GM12878 (cell line): ENCODE measurements around the gene TDRD9. TPM values are rescaled to one million over a fixed set of nuclear protein-coding genes. Genes with fewer than 3 reads are reported as not detected.

Experiments
- ATAC-seq: fragments of 200-7000 bp; cut with Tn5 transposase; 3 replicates; pipeline ENCODE4 v1.9.1; 2020; ENCODE audit warnings: mild to moderate bottlenecking, moderate library complexity
- BruUV-seq: library from RNA; stranded (reverse); fragments of 400-500 nt; replicated peaks from 2 replicates; lab custom pipeline; 2021; lab: Mats Ljungman, UMichigan
- CTCF ChIA-PET: fragments of 300-600 bp; sonication (Branson Sonifier 250); formaldehyde crosslinking; extraction: SDS; loops from one replicate; lab custom pipeline; 2021; ENCODE audit warnings: inconsistent platforms; lab: Yijun Ruan, JAX
- POLR2A ChIA-PET: fragments of 350-600 bp; formaldehyde crosslinking; extraction: SDS; loops from one replicate; lab custom pipeline; 2021; ENCODE audit warnings: inconsistent platforms; lab: Charles Lee
- RAD21 ChIA-PET: fragments of 300-600 bp; sonication (Branson Sonifier 250); formaldehyde crosslinking; loops from one replicate; lab custom pipeline; 2023; ENCODE audit warnings: antibody characterized with exemption; ENCODE audit not compliant: unreplicated experiment; lab: Charles Lee
- SMC1A ChIA-PET: fragments of 300-600 bp; sonication (Branson Sonifier 250); formaldehyde crosslinking; loops from one replicate; lab custom pipeline; 2023; ENCODE audit not compliant: unreplicated experiment, uncharacterized antibody; lab: Charles Lee
- DNase-seq: peaks from one replicate; pipeline ENCODE4 v3.0.0-alpha.2; 2011; ENCODE audit warnings: low read depth, low spot score
- FAIRE-seq: peaks from 3 replicates; lab custom pipeline; 2011; peaks lifted over from hg19 to GRCh38; lab: Jason Lieb, UNC
- H2AFZ ChIP-seq: 2 replicates; pipeline ENCODE4 v1.6.0; 2011; ENCODE audit warnings: low read depth, low read length, control low read depth; ENCODE audit not compliant: control insufficient read depth
- H3K27ac ChIP-seq: 2 replicates; pipeline ENCODE4 v1.5.1; 2011; ENCODE audit warnings: control low read depth; ENCODE audit not compliant: control insufficient read depth, insufficient read depth
- H3K27me3 ChIP-seq, 2 experiments: replicated peaks in 1 of 2; 2 replicates each; pipeline versions ENCODE4 v1.6.0 to v1.6.1; 2011; ENCODE audit warnings: low read length in 1 of 2; ENCODE audit not compliant: control insufficient read depth in 2 of 2, insufficient read depth in 2 of 2
- H3K36me3 ChIP-seq, 2 experiments: 2 replicates each; pipeline ENCODE4 v1.5.1; 2011; ENCODE audit warnings: low read length in 1 of 2; ENCODE audit not compliant: control insufficient read depth in 2 of 2, insufficient read depth in 2 of 2
- H3K4me1 ChIP-seq: 2 replicates; pipeline ENCODE4 v1.6.1; 2011; ENCODE audit warnings: mild to moderate bottlenecking, low read length, moderate library complexity, mixed read lengths; ENCODE audit not compliant: control insufficient read depth, insufficient read depth
- H3K4me2 ChIP-seq: 2 replicates; pipeline ENCODE4 v1.6.0; 2011; ENCODE audit warnings: control low read depth; ENCODE audit not compliant: control insufficient read depth, insufficient read depth
- H3K4me3 ChIP-seq: fragments of 200-600 bp; sonication (generic); 2 replicates; pipeline ENCODE4 v1.5.1; 2016
- H3K79me2 ChIP-seq: 2 replicates; pipeline ENCODE4 v1.6.0; 2011; ENCODE audit warnings: low read length; ENCODE audit not compliant: control insufficient read depth, insufficient read depth
- H3K9ac ChIP-seq: 2 replicates; pipeline ENCODE4 v1.8.0; 2011; ENCODE audit warnings: low read length, control low read depth, mixed read lengths; ENCODE audit not compliant: control insufficient read depth, insufficient read depth
- H3K9me3 ChIP-seq: replicated peaks from 3 replicates; pipeline ENCODE4 v1.5.1; 2011; ENCODE audit warnings: mild to moderate bottlenecking, low read length; ENCODE audit not compliant: control insufficient read depth, insufficient read depth
- H4K20me1 ChIP-seq: 2 replicates; pipeline ENCODE4 v1.6.0; 2011; ENCODE audit not compliant: control insufficient read depth, insufficient read depth
- MYC ChIP-seq: IDR thresholded peaks from 2 replicates; pipeline ENCODE4 v1.6.1; 2011; ENCODE audit warnings: mild to moderate bottlenecking, low read length, moderate library complexity, inconsistent platforms; ENCODE audit not compliant: insufficient read depth, insufficient replicate concordance, insufficient read length, severe bottlenecking
- WGBS: methylation state at CpG from one replicate; pipeline ENCODE4 v1.1.6; 2016; ENCODE audit warnings: low lambda C conversion rate; ENCODE audit not compliant: insufficient replicate concordance, insufficient coverage; ENCODE audit errors: missing lambda C conversion rate; 5-methylcytosine and 5-hydroxymethylcytosine counted together
- in situ Hi-C: fragments of 300-500 bp; cut with MboI; formaldehyde crosslinking; loops from 9 replicates; pipeline ENCODE4 v1.14.3; 2018; ENCODE audit warnings: mixed read lengths
- intact Hi-C: fragments of 100-400 bp; cut with micrococcal nuclease; formaldehyde crosslinking; loops from one replicate; pipeline ENCODE4 v1.14.2; 2022; ENCODE audit not compliant: unreplicated experiment
- polyA plus RNA-seq, 11 experiments: library from polyadenylated mRNA; depleted of rRNA in 4 of 11; unstranded in 6 of 11; stranded (reverse) in 5 of 11; fragments of >200 nt; fragmentation: Nextera tagmentation in 4 of 11; fragmentation: Illumina TruSeq in 1 of 11; extraction: Ambion mirVana in 4 of 11; extraction: Trizol in 1 of 11; gene quantifications; 1 replicate in 1 of 11; 2 replicates in 10 of 11; pipeline versions ENCODE4 v1.2.1 to v1.2.3, GENCODE V29; 2011 to 2016; ENCODE audit warnings: inconsistent platforms in 2 of 11, missing spikeins in 2 of 11, low read depth in 1 of 11
- total RNA-seq, 4 experiments: library from RNA; depleted of rRNA in 3 of 4; stranded (reverse); fragments of >200 nt in 3 of 4; fragmentation: Illumina TruSeq in 1 of 4; extraction: Trizol in 1 of 4; gene quantifications; 2 replicates each; pipeline versions ENCODE4 v1.2.1 to v1.2.3, GENCODE V29; 2013 to 2021
- TF ChIP-seq, protein P1 (sequence below), 3 experiments: IDR thresholded peaks in 2 of 3; conservative IDR thresholded peaks in 1 of 3; 2 replicates each; pipeline ENCODE4 v1.5.1; 2011; ENCODE audit warnings: low read depth in 3 of 3, low read length in 3 of 3, mild to moderate bottlenecking in 3 of 3, control low read depth in 2 of 3, moderate library complexity in 2 of 3, inconsistent platforms in 1 of 3, mixed read lengths in 1 of 3; ENCODE audit not compliant: control insufficient read depth in 2 of 3, insufficient read depth in 1 of 3; ENCODE audit errors: extremely low read depth in 1 of 3

The TDRD9 gene
- total and polyA plus RNA-seq, 10 of the 15 experiments (the other 5 are each of a cell fraction or from before 2014, with no cell fraction given) = 0.12 TPM; not detected in 9

DNA sequence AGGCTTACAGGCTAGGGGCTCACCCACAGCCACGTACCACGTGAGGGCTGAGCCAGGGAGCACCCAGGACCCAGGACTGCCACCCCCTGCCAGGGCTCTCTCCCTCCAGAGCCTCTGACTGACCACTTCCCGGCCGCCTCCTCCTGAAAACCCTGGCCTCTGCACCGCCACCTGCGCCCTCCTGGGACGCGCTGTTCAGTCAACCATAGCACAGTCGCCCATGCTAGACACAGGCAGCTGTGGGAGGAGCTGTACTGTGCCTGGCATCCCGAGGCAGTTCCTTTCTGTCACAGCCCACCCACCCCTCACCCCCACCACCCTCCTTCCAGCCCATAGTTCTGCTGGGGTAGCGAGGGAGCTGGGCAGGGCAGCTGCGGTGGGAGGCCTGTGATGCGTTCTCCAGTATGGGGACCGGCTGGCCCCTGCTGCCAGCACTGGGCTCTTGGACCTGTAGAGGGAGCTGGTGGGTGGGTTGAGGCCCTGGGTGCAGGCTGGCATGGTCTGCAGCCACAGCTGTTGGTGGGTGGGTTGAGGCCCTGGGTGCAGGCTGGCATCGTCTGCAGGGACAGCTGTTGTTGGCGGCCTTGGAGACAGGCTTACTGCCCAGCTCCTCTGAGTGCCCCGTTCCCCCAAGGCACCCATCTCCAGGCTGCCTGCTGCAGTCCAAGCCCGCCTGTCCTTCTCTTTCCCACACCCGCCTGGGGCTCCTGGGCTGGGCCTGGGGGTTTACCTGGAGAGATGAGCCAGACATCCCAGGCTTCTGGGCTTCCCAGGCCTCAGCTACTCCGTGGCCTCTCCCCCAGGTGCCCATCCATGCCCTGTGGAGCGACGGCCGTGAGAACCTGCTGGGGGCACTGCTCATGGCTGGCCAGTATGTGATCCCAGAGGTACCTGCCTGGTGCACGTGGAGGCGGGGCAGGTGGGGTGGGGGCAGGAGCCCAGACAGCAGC, 168.8 kb downstream of the TDRD9 start:
- RAD21 ChIA-PET = interaction anchor here (0.6 to 0.7 kb wide), 2 partner anchors 19 to 1489 kb away, joined by 3 to 4 read pairs; no protein-coding TSS in a partner anchor
- no peak overlapping the region for H3K4me2 ChIP-seq
- no peaks in the 10 kb centered on the region for H3K36me3 ChIP-seq
- CTCF ChIA-PET = no interaction called here
- H4K20me1 ChIP-seq = no peaks in the 10 kb centered on the region
- no peaks in the 10 kb centered on the region for H3K4me1 ChIP-seq
- 0 out of 4 replicates have a peak, but pooled peaks cover 0 to 1% of the 10 kb centered on the region in 2 experiments for H3K27me3 ChIP-seq
- no peak overlapping the region for H3K27ac ChIP-seq
- H3K9ac ChIP-seq = no peak overlapping the region
- no peak for DNase-seq
- SMC1A ChIA-PET = no interaction called here
- BruUV-seq = no TSS peak
- H3K4me3 ChIP-seq = no peak overlapping the region
- intact Hi-C loops = no loop called here
- POLR2A ChIA-PET = no interaction called here
- no peaks in the 10 kb centered on the region for H3K79me2 ChIP-seq
- no peak for ATAC-seq
- in situ Hi-C loops = no loop called here
- no peak for TF ChIP-seq MYC
- TF ChIP-seq, protein P1, sequence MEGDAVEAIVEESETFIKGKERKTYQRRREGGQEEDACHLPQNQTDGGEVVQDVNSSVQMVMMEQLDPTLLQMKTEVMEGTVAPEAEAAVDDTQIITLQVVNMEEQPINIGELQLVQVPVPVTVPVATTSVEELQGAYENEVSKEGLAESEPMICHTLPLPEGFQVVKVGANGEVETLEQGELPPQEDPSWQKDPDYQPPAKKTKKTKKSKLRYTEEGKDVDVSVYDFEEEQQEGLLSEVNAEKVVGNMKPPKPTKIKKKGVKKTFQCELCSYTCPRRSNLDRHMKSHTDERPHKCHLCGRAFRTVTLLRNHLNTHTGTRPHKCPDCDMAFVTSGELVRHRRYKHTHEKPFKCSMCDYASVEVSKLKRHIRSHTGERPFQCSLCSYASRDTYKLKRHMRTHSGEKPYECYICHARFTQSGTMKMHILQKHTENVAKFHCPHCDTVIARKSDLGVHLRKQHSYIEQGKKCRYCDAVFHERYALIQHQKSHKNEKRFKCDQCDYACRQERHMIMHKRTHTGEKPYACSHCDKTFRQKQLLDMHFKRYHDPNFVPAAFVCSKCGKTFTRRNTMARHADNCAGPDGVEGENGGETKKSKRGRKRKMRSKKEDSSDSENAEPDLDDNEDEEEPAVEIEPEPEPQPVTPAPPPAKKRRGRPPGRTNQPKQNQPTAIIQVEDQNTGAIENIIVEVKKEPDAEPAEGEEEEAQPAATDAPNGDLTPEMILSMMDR (IDR thresholded peaks at IDR 0.05 in 2 of 3, conservative IDR thresholded peaks at IDR 0.05 in 1 of 3; ENCODE audit: control insufficient read depth in 2 of 3, extremely low read depth in 1 of 3, insufficient read depth in 1 of 3, low read depth in 3 of 3, low read length in 3 of 3) = 0 out of 6 replicates have a peak, but pooled peaks of 1 of the 3 experiments have one; percentile 4
- no peaks in the 10 kb centered on the region for H3K9me3 ChIP-seq
- no peak overlapping the region for H2AFZ ChIP-seq
- no peak for FAIRE-seq
- WGBS = 9% methylated on average over 25 of the region's 25 CpGs
